SK-N-SH (cell line): ENCODE data around the gene GTF2I.

Experiments used
- CTCF ChIP-seq: fragments of 200-600 bp; sonication (generic); IDR thresholded peaks from 2 replicates; pipeline ENCODE4 v1.6.1; 2017; ENCODE audit warnings: antibody characterized with exemption, mild to moderate bottlenecking, moderate library complexity
- EP300 ChIP-seq, 2 experiments: IDR thresholded peaks; 2 replicates each; pipeline versions ENCODE4 v1.4.0 to v1.6.1; 2012; ENCODE audit warnings: borderline replicate concordance in 1 of 2, low read depth in 1 of 2, low read length in 1 of 2
- EZH2phosphoT487 ChIP-seq: fragments of 200-600 bp; sonication (generic); IDR thresholded peaks from 2 replicates; pipeline ENCODE4 v1.6.1; 2017; ENCODE audit warnings: low read depth, mixed run types, mild to moderate bottlenecking, antibody characterized with exemption, moderate library complexity, borderline replicate concordance
- MXI1 ChIP-seq: IDR thresholded peaks from 2 replicates; pipeline ENCODE4 v1.6.1; 2012; ENCODE audit warnings: mild to moderate bottlenecking, low read depth, low read length, improper control_type of control experiment
- NFIC ChIP-seq: IDR thresholded peaks from 2 replicates; pipeline ENCODE4 v1.4.0; 2012; ENCODE audit warnings: borderline replicate concordance
- PBX3 ChIP-seq: IDR thresholded peaks from 2 replicates; pipeline ENCODE4; 2012
- POLR2AphosphoS5 ChIP-seq: IDR thresholded peaks from 2 replicates; pipeline ENCODE4 v1.6.1; 2012; ENCODE audit warnings: low read depth, low read length
- RFX5 ChIP-seq: IDR thresholded peaks from 2 replicates; pipeline ENCODE4 v1.6.1; 2012; ENCODE audit warnings: mild to moderate bottlenecking, improper control_type of control experiment, low read length
- SIN3A ChIP-seq: IDR thresholded peaks from 2 replicates; pipeline ENCODE4 v1.6.1; 2012; ENCODE audit warnings: low read depth, mild to moderate bottlenecking, low read length, moderate library complexity, borderline replicate concordance
- SMC3 ChIP-seq: IDR thresholded peaks from 2 replicates; pipeline ENCODE4 v1.6.1; 2012; ENCODE audit warnings: low read depth, low read length, improper control_type of control experiment
- TAF1 ChIP-seq: IDR thresholded peaks from 2 replicates; pipeline ENCODE4 v1.6.1; 2012; ENCODE audit warnings: low read depth, mild to moderate bottlenecking, low read length, moderate library complexity, borderline replicate concordance
- TF ChIP-seq, protein P1 (sequence below): fragments of 150-350 bp; IDR thresholded peaks from 2 replicates; pipeline ENCODE4 v1.6.1; 2016; ENCODE audit warnings: mild to moderate bottlenecking, low read depth, low read length
- TF ChIP-seq, protein P2 (sequence below): IDR thresholded peaks from 2 replicates; pipeline ENCODE4 v1.6.1; 2012; ENCODE audit warnings: mild to moderate bottlenecking, low read depth, low read length, moderate library complexity

DNA sequence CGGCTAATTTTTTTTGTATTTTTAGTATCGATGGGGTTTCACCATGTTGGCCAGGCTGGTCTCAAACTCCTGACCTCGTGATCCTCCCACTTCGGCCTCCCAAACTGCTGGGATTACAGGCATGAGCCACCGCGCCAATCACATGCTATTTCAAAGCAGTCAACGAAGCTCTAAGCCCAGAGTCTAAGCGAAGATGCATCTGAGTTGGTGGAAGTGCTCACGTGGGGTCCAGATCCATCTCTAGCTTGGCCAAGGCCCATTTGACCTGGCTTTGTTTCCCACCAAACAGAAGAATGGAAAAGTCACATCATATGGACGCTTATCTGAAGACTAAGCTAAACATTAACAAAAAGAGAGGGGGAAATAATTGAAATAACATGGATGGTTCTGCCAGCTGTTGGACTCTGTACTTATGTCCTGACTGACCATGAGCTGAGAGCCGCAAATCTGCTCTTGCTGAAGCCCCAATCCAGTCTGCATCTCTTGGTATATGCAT lies 3.8 kb upstream of the GTF2I start:
- TF ChIP-seq, protein P1, sequence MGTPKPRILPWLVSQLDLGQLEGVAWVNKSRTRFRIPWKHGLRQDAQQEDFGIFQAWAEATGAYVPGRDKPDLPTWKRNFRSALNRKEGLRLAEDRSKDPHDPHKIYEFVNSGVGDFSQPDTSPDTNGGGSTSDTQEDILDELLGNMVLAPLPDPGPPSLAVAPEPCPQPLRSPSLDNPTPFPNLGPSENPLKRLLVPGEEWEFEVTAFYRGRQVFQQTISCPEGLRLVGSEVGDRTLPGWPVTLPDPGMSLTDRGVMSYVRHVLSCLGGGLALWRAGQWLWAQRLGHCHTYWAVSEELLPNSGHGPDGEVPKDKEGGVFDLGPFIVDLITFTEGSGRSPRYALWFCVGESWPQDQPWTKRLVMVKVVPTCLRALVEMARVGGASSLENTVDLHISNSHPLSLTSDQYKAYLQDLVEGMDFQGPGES, result no peak
- TF ChIP-seq EZH2phosphoT487 (no peak), CTCF (no peak), PBX3 (no peak), SMC3 (no peak), NFIC (no peak), EP300 (IDR thresholded peaks at IDR 0.05; ENCODE audit: borderline replicate concordance in 1 of 2, low read depth in 1 of 2, low read length in 1 of 2) (no peak), TAF1 (no peak), RFX5 (no peak), SIN3A (no peak), MXI1 (no peak), POLR2AphosphoS5 (no peak)
- TF ChIP-seq, protein P2, sequence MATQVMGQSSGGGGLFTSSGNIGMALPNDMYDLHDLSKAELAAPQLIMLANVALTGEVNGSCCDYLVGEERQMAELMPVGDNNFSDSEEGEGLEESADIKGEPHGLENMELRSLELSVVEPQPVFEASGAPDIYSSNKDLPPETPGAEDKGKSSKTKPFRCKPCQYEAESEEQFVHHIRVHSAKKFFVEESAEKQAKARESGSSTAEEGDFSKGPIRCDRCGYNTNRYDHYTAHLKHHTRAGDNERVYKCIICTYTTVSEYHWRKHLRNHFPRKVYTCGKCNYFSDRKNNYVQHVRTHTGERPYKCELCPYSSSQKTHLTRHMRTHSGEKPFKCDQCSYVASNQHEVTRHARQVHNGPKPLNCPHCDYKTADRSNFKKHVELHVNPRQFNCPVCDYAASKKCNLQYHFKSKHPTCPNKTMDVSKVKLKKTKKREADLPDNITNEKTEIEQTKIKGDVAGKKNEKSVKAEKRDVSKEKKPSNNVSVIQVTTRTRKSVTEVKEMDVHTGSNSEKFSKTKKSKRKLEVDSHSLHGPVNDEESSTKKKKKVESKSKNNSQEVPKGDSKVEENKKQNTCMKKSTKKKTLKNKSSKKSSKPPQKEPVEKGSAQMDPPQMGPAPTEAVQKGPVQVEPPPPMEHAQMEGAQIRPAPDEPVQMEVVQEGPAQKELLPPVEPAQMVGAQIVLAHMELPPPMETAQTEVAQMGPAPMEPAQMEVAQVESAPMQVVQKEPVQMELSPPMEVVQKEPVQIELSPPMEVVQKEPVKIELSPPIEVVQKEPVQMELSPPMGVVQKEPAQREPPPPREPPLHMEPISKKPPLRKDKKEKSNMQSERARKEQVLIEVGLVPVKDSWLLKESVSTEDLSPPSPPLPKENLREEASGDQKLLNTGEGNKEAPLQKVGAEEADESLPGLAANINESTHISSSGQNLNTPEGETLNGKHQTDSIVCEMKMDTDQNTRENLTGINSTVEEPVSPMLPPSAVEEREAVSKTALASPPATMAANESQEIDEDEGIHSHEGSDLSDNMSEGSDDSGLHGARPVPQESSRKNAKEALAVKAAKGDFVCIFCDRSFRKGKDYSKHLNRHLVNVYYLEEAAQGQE, result no peak
